Upper lobe of left lung (tissue), 4 donors: ENCODE measurements around the gene FHIT.

Source experiments
- POLR2AphosphoS5 ChIP-seq, 2 donors: sonication (generic); formaldehyde crosslinking; IDR thresholded peaks; one replicate each; pipeline ENCODE4 v1.5.1; 2017; ENCODE audit warnings: antibody characterized with exemption in 2 of 2
- TF ChIP-seq, protein P1 (sequence below), 6 experiments: fragments of 450-650 bp in 4 of 6; fragments of 200-600 bp in 2 of 6; sonication (generic) in 2 of 6; IDR thresholded peaks; one replicate each; pipeline ENCODE4 v1.5.1; 2016 to 2019; ENCODE audit warnings: antibody characterized with exemption in 6 of 6

DNA sequence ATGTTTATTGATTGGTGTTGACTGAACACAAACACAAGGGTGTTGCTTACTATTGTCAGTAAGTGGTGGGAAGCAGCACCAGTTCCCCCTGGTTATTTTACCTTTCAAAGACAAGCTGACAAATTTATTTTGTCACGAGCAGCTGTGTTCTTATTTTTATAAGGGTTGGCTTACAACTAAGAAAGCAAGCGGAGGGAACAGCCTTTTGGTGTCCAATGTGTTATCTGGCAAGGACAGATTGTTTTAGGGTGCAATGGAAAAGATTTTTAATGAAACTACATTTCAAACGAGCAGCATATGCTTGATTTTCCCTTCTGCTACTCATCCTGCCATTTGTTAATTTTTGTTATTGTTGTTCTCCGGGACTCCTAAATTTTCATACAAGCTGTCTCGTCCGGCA, 1280.9 kb downstream of the FHIT start:
- TF ChIP-seq, protein P1, sequence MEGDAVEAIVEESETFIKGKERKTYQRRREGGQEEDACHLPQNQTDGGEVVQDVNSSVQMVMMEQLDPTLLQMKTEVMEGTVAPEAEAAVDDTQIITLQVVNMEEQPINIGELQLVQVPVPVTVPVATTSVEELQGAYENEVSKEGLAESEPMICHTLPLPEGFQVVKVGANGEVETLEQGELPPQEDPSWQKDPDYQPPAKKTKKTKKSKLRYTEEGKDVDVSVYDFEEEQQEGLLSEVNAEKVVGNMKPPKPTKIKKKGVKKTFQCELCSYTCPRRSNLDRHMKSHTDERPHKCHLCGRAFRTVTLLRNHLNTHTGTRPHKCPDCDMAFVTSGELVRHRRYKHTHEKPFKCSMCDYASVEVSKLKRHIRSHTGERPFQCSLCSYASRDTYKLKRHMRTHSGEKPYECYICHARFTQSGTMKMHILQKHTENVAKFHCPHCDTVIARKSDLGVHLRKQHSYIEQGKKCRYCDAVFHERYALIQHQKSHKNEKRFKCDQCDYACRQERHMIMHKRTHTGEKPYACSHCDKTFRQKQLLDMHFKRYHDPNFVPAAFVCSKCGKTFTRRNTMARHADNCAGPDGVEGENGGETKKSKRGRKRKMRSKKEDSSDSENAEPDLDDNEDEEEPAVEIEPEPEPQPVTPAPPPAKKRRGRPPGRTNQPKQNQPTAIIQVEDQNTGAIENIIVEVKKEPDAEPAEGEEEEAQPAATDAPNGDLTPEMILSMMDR (IDR thresholded peaks at IDR 0.05), result no peak
- no peak for TF ChIP-seq POLR2AphosphoS5 (IDR thresholded peaks at IDR 0.05)
